ENCODE results near the gene SLC27A5.

Gene SLC27A5

GRCh38 chr19:58558066-58558622, 46.4 kb upstream of the SLC27A5 start, which contains the start of gene UBE2M:
Gene UBE2M (minus strand): TSS chr19:58558611. CDS start chr19:58558381, 230 bp downstream.
- DNase-seq (ENCODE audit: insufficient read length, low spot score) (no peak), FAIRE-seq (no peak)
- no peak for TF ChIP-seq CTCF (IDR thresholded peaks at IDR 0.05; ENCODE audit: insufficient read depth, missing control alignments)

- DNase-seq (ENCODE audit: insufficient read length, low spot score): no peak
- TF ChIP-seq CTCF (IDR thresholded peaks at IDR 0.05; ENCODE audit: insufficient read depth, missing control alignments): no peak
- no peak for FAIRE-seq
These were observed 45.7 kb upstream of the SLC27A5 start for GRCh38 chr19:58557221-58558065.

GRCh38 chr19:58556622-58557220, 44.9 kb upstream of the SLC27A5 start:
- FAIRE-seq: no peak
- TF ChIP-seq CTCF (IDR thresholded peaks at IDR 0.05; ENCODE audit: insufficient read depth, missing control alignments): no peak

GRCh38 chr19:58555920-58556621, 44.3 kb upstream of the SLC27A5 start:
- DNase-seq (ENCODE audit: insufficient read length, low spot score) (no peak), FAIRE-seq (no peak)
- TF ChIP-seq CTCF (IDR thresholded peaks at IDR 0.05; ENCODE audit: insufficient read depth, missing control alignments): no peak

More at GRCh38 chr19:58556622-58557220, 44.9 kb upstream of the SLC27A5 start:
- DNase-seq (ENCODE audit: insufficient read length, low spot score): no peak

GRCh38 chr19:58555369-58555885, 43.6 kb upstream of the SLC27A5 start:
- DNase-seq (ENCODE audit: insufficient read length, low spot score): no peak
- no peak for FAIRE-seq

More at GRCh38 chr19:58555369-58555885, 43.6 kb upstream of the SLC27A5 start:
- TF ChIP-seq CTCF (IDR thresholded peaks at IDR 0.05; ENCODE audit: insufficient read depth, missing control alignments): no peak
